Vagina (tissue), 2 donors: Measurements from ENCODE around the gene FGF12.

Source experiments
- POLR2A ChIP-seq, 2 donors: fragments of 450-650 bp; IDR thresholded peaks; one replicate each; pipeline ENCODE4 v1.6.1; 2017; ENCODE audit warnings: antibody characterized with exemption in 2 of 2, mild to moderate bottlenecking in 2 of 2, moderate library complexity in 2 of 2
- POLR2AphosphoS5 ChIP-seq, 2 donors: sonication (generic); formaldehyde crosslinking; IDR thresholded peaks; one replicate each; pipeline ENCODE4 v1.9.0; 2017; ENCODE audit warnings: antibody characterized with exemption in 2 of 2, mild to moderate bottlenecking in 2 of 2, low read depth in 1 of 2; ENCODE audit not compliant: insufficient read depth in 1 of 2
- TF ChIP-seq, protein P1 (sequence below), 3 experiments: fragments of 450-650 bp in 2 of 3; fragments of 200-600 bp in 1 of 3; sonication (generic) in 1 of 3; IDR thresholded peaks; one replicate each; pipeline ENCODE4 v1.5.1; 2017 to 2019; ENCODE audit warnings: antibody characterized with exemption in 3 of 3, mild to moderate bottlenecking in 2 of 3, moderate library complexity in 2 of 3

DNA sequence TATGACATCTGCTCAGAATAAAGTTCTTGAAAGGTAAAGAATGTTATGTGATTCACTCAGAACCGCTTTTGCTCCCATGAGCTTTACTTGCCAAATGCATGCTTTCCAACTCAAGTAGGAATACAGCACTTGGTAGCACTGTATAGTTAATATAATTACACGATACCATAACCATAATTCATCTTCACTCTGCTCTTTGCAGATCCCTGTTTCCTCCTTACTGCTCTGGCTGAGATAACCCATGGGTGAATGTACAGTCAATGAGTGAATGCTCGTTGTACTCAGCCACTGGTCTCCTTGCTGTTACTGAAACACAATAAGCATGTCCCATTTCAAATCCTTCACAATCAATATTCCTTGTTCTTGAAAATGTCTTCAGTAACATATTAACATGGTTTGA is 550.0 kb downstream of the FGF12 start:
- no peak for TF ChIP-seq POLR2A (IDR thresholded peaks at IDR 0.05)
- TF ChIP-seq, protein P1, sequence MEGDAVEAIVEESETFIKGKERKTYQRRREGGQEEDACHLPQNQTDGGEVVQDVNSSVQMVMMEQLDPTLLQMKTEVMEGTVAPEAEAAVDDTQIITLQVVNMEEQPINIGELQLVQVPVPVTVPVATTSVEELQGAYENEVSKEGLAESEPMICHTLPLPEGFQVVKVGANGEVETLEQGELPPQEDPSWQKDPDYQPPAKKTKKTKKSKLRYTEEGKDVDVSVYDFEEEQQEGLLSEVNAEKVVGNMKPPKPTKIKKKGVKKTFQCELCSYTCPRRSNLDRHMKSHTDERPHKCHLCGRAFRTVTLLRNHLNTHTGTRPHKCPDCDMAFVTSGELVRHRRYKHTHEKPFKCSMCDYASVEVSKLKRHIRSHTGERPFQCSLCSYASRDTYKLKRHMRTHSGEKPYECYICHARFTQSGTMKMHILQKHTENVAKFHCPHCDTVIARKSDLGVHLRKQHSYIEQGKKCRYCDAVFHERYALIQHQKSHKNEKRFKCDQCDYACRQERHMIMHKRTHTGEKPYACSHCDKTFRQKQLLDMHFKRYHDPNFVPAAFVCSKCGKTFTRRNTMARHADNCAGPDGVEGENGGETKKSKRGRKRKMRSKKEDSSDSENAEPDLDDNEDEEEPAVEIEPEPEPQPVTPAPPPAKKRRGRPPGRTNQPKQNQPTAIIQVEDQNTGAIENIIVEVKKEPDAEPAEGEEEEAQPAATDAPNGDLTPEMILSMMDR (IDR thresholded peaks at IDR 0.05), result no peak
- no peak for TF ChIP-seq POLR2AphosphoS5 (IDR thresholded peaks at IDR 0.05; ENCODE audit: insufficient read depth in 1 of 2, low read depth in 1 of 2)
